ENCODE results near the gene BICD1.
A peak's percentile ranks its signal among the peaks of the same experiment; 100 is the strongest.

Gene BICD1

DNA sequence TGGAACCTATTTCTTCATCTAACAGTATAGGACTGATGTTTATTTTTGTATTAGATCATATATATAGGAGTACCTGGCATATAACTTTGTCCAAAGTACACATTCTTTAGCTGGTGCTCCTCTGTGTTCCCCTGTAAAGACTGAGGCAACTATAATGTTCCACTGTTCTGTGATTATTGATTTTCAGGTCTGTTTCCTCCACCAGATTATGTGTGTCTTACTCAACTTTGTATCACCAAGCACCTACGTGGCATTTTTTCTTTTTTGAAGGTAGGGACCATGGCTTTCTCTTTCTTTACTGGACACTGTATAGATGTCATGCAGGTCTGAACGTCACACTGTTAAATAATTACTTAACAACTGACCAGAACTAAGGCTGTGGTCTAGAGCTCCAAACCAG lies 29.3 kb downstream of the BICD1 start:
- no peak for DNase-seq
- in situ Hi-C loops (cut with MboI; ENCODE audit: low pct_unique_long_range_greater_than_20kb, low sequenced_read_pairs) = no loop called here

GRCh38 chr12:32136404-32136803 lies 29.8 kb downstream of the BICD1 start:
- in situ Hi-C loops (cut with MboI; ENCODE audit: low pct_unique_long_range_greater_than_20kb, low sequenced_read_pairs) = no loop called here
- no peak for DNase-seq

DNA sequence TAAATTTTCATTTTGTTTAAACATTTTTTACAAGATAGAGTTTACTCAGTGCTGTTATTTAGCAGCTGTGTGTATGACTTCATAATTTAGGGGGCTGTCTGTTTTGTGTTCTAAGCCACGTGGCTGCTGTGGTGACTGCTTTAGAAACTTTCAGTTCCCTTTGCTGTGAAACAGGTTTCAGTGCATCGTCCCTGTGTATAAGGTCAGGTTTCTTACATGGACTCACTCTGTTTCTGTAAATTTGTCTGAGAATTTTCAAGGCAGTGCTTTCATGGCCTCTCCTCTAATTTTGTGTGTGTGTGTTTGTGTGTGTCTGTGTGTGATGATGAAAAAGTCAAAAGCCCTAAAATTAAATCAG lies 32.4 kb downstream of the BICD1 start:
- peak; percentile 32 for DNase-seq
- in situ Hi-C loops (cut with MboI; ENCODE audit: low pct_unique_long_range_greater_than_20kb, low sequenced_read_pairs) = no loop called here

DNA sequence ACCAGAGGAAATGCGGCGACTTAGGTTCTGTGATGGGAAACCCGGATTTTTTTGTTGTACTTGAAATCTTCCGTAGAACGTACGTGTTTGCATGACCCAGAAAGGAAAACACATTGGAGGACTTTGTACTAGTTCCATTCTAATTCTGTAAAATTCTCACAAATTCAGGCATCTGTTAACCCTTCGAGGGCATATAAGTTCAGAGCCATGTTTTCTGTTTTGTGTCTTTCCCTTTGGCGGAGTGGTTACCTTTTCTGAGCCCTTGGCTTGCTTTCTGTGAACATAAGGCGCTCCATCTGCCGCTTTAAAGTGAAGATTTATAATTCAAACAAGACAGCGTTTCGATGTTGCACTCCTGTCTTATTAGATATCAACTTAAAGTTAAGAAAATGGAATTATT lies 34.2 kb downstream of the BICD1 start:
- in situ Hi-C loops (cut with MboI; ENCODE audit: low pct_unique_long_range_greater_than_20kb, low sequenced_read_pairs) = no loop called here
- DNase-seq = no peak

DNA sequence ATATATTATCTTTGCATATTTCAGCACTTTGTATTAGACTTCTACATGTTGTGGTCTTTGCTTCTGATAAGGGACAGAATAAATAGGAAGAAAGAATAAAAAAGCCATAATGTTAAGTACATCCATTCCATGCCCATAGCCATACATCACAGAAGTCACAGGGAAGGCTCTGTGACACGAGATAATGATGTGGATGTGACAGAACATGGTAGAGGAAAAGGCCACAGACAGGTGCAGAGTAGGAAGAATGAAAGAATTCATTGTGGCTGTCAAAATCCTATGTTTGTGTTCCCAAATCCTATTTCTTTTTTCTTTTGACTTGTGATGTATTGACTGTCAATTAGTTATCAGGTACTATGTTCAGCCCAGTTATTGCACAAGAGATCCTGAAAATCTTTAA lies 38.4 kb downstream of the BICD1 start:
- DNase-seq = no peak
- in situ Hi-C loops (cut with MboI; ENCODE audit: low pct_unique_long_range_greater_than_20kb, low sequenced_read_pairs) = no loop called here

DNA sequence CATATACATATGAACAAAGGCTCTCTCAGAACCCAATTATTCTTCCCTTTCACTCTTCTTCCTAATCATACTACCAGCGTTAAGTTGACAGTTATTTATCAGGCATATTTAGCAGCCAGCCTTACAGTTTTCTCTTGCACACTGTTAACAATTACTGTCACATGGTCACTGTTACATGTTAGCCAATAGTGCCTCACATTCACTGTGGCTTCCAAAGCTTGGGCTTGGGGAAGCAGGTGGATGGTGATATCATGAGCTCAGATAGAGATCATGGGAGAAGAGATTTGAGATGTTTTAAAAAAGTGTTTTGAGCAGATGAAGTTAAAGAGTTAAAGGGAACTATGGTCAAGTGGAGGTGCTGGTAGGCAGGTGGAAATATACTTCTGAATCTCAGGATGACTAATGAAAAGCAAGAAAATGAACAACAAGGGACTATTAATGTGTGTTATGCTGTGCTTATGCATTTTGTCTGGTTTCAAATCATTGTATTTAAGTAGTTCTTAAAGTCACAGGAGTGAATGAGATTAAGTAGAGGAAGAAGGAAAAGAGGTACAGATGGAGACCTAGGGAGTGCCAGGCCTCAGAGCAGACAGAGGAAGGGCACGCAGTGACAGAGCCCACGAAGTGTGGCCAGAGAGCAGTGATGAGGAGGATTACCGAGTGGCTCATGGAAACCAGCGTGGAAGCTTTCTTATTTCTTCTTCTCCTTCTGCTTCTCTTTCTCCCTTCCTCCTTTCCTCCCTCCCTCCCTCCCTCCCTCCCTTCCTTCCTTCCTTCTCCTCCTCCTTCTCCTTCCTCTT lies 39.6 kb downstream of the BICD1 start:
- in situ Hi-C loops (cut with MboI; ENCODE audit: low pct_unique_long_range_greater_than_20kb, low sequenced_read_pairs) = no loop called here
- no peak for DNase-seq

DNA sequence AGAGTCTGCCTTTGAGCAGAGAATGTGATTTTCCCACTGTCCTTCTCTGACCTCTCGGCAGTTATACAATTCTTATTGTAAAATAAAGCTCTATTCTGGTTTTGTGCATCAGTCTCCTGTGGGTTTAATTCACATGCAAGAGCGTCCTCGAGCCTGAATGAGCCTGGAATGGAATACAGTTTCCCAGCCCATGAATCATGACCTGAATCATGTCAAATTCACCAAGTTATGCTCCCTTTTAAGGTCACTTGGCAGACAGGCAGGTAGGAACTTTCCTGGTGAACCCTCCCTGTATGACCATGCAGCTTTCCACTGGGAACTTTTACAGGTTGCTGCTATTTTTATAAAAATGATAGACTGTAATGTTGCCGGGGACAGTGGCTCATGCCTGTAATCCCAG lies 41.7 kb downstream of the BICD1 start:
- in situ Hi-C loops (cut with MboI; ENCODE audit: low pct_unique_long_range_greater_than_20kb, low sequenced_read_pairs) = no loop called here
- DNase-seq = no peak

- DNase-seq = no peak
- in situ Hi-C loops (cut with MboI; ENCODE audit: low pct_unique_long_range_greater_than_20kb, low sequenced_read_pairs) = no loop called here
Observed at GRCh38 chr12:32149489-32149888, 42.8 kb downstream of the BICD1 start.

DNA sequence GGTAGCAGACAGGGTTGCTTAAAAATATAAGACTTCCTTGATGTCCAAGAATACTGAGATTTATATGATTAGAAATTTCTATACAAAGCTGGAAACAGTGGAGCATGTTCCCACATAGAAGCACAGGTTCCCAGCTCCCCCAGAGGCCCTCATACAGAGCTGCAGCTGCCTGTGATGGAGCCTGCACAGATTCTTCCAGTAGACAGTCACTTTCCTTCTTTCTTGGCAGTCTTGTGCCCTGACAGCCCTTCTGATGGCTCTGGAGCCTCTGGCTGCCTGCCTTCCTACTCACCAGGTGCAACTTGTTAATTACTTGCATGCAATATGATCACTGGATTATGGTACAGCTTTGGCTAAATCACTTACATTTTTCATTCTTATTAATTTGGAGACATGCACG lies 44.4 kb downstream of the BICD1 start:
- DNase-seq = no peak
- in situ Hi-C loops (cut with MboI; ENCODE audit: low pct_unique_long_range_greater_than_20kb, low sequenced_read_pairs) = no loop called here

- in situ Hi-C loops (cut with MboI; ENCODE audit: low pct_unique_long_range_greater_than_20kb, low sequenced_read_pairs) = no loop called here
- no peak for DNase-seq
Observed at GRCh38 chr12:32151552-32151951, 44.9 kb downstream of the BICD1 start.

- no peak for DNase-seq
Observed at GRCh38 chr12:32155041-32155440, 48.4 kb downstream of the BICD1 start.

DNA sequence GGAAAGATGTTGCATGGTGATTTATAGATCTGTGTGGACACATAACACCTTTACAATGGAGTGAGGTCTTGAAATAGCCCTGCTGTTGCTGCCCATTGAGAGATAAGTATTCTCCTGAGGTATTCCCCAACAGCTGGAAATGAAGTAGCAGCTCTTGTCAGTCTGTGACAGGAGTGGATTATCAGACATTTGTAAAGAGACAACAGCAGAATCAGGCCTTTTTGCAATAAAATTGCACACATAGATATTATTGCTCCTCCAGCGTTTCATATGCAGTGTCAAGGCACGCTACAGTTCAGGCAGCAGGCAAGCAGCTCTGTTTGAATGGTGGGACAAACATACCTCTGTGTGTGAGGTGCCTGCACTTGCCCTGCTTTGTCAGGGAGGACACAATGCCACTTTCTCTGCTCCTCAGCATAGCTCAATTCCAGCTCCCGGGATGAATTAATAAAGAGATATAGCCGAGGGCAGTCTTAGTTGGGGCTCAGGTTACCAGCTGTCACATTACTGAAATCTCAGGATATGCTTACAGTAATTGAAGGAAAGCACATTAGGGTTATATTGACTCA lies 49.4 kb downstream of the BICD1 start:
- DNase-seq = no peak

More at GRCh38 chr12:32155041-32155440, 48.4 kb downstream of the BICD1 start:
- in situ Hi-C loops (cut with MboI; ENCODE audit: low pct_unique_long_range_greater_than_20kb, low sequenced_read_pairs) = no loop called here

GRCh38 chr12:32158525-32158924 lies 51.9 kb downstream of the BICD1 start:
- DNase-seq = no peak
- in situ Hi-C loops (cut with MboI; ENCODE audit: low pct_unique_long_range_greater_than_20kb, low sequenced_read_pairs) = no loop called here

More for the DNA sequence above, 49.4 kb downstream of the BICD1 start:
- in situ Hi-C loops (cut with MboI; ENCODE audit: low pct_unique_long_range_greater_than_20kb, low sequenced_read_pairs) = no loop called here

DNA sequence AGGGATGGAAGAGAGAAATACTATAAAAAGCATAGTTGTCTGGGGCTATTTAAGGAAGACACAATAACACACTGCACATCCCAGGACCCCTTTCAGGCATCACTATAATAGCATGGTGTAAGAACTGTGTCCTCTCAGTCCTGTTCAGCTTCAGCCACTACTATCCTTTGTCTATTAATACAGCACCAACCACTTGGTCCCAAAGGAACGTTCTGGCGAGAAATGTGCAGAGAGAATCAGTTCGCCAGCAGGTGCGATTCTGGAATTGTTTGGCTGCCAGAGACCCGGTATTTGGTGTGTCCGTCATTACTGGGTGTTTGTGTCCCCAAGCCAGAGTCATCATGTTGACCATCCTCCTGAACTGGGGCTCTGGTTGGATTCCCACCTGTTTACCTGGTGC lies 52.7 kb downstream of the BICD1 start:
- DNase-seq = no peak
- in situ Hi-C loops (cut with MboI; ENCODE audit: low pct_unique_long_range_greater_than_20kb, low sequenced_read_pairs) = no loop called here

- in situ Hi-C loops (cut with MboI; ENCODE audit: low pct_unique_long_range_greater_than_20kb, low sequenced_read_pairs) = no loop called here
- DNase-seq = no peak
Observed at GRCh38 chr12:32159925-32160324, 53.3 kb downstream of the BICD1 start.

DNA sequence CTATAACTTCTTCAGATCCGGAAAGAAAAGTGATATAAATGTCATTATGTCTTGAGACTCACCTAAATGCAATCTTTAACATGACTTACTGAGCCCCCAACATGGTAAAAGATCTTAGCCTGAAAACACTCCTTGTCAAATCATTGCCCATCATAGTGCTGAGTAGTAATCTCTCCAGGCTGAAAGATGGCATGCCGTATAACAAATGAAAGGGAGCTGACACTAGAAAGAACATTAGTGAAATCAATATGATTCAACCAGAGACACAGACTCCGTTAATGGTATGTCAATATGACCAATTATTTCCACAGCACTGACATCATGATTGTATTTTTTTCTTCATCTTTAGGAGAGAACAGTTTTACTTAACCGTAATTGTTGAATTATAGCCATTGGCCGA lies 54.4 kb downstream of the BICD1 start:
- DNase-seq = no peak
- in situ Hi-C loops (cut with MboI; ENCODE audit: low pct_unique_long_range_greater_than_20kb, low sequenced_read_pairs) = no loop called here

DNA sequence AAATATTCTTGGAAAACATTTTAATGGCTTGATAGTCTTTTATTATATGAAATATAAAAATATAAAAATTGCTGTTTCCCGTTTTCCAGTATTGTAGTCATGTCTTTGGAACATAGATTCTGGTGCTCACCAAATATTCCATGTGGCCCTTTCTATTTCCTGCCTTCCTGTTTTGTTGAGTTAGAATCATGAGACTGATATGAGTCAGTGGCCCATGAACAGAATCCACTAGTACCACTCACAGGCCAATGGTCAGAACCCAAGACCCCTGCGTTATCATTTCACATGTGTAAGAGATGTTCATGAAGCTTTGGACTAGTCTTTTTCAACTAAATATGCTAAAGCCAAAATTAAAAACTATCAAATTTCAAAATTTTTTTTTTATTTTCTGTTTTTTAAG lies 56.9 kb downstream of the BICD1 start:
- in situ Hi-C loops (cut with MboI; ENCODE audit: low pct_unique_long_range_greater_than_20kb, low sequenced_read_pairs) = no loop called here
- no peak for DNase-seq

DNA sequence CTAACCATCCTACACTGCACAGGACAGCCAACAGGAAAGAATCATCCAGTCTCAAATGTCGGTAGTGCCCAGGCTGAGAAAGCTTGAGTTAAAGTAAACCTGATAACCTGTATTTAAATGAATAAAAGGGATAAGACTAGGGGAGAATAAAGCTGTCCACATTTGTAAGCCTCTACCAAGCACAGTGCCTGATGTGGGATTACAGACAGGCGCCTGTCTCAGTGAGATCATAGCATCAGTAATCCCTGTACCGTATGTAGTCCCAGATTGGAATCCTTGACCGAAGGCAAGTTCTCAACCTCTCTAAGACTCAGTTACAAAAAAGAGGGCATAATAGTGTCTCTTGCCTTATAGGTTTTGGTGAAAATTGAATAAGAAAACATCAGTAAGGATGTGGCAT lies 59.9 kb downstream of the BICD1 start:
- in situ Hi-C loops (cut with MboI; ENCODE audit: low pct_unique_long_range_greater_than_20kb, low sequenced_read_pairs) = no loop called here
- DNase-seq = no peak

GRCh38 chr12:32170437-32170998 lies 63.9 kb downstream of the BICD1 start:
- DNase-seq = no peak
- in situ Hi-C loops (cut with MboI; ENCODE audit: low pct_unique_long_range_greater_than_20kb, low sequenced_read_pairs) = no loop called here

GRCh38 chr12:32171211-32171610 lies 64.6 kb downstream of the BICD1 start:
- in situ Hi-C loops (cut with MboI; ENCODE audit: low pct_unique_long_range_greater_than_20kb, low sequenced_read_pairs) = no loop called here
- DNase-seq = no peak

GRCh38 chr12:32176606-32177005 lies 70.0 kb downstream of the BICD1 start:
- in situ Hi-C loops (cut with MboI; ENCODE audit: low pct_unique_long_range_greater_than_20kb, low sequenced_read_pairs) = no loop called here
- no peak for DNase-seq

All from KBM-7 (cell line).